ENCODE data around the gene MGAT4B. TPM values are rescaled to one million over a fixed set of nuclear protein-coding genes. Genes with fewer than 3 reads are reported as not detected.

The MGAT4B gene
- total and polyA plus RNA-seq, 2 of the 13 experiments (the other 11 are each of a cell fraction or from before 2014, with no cell fraction given) = 93.5 to 130 TPM

GRCh38 chr5:179822444-179822990, 15.9 kb upstream of the MGAT4B start:
- ATAC-seq (no peak), DNase-seq (ENCODE audit: low spot score) (no peak), FAIRE-seq (no peak)
- intact Hi-C loops (cut with micrococcal nuclease; ENCODE audit: unreplicated experiment) = no loop called here
- in situ Hi-C loops (cut with HindIII; ENCODE audit: extremely low pct_ligation_motif_present, low pct_unique_long_range_greater_than_20kb) = no loop called here
- Histone ChIP-seq H3K79me2 (ENCODE audit: insufficient read depth, low read length) (peaks cover 49% of the 10 kb centered on the region), H2AFZ (ENCODE audit: low read length) (no peak overlapping the region), H3K4me1 (ENCODE audit: insufficient read depth, low read length) (peaks cover 87% of the 10 kb centered on the region), H3K27me3 (ENCODE audit: control insufficient read depth in 1 of 2, insufficient read depth in 2 of 2, low read length in 2 of 2) (no peaks in the 10 kb centered on the region), H3K36me3 (replicated peaks in 1 of 2; ENCODE audit: control insufficient read depth in 1 of 2, insufficient read depth in 2 of 2, low read length in 2 of 2) (peaks cover 17 to 36% of the 10 kb centered on the region in 2 experiments), H3K27ac (ENCODE audit: extremely low read length, insufficient read depth, low read length) (peak overlapping the region; percentile 99), H4K20me1 (ENCODE audit: insufficient read depth, low read length) (peaks cover 51% of the 10 kb centered on the region), H3K4me3 (replicated peaks in 1 of 3; ENCODE audit: insufficient read depth in 1 of 3, low read depth in 2 of 3, low read length in 3 of 3) (peak overlapping the region; percentile 97 to 99 (median 99)), H3K9ac (ENCODE audit: insufficient read depth, low read depth, low read length) (peak overlapping the region; percentile 100), H3K4me2 (ENCODE audit: low read depth, low read length) (peak overlapping the region; percentile 92), H3K9me3 (ENCODE audit: low read length) (no peaks in the 10 kb centered on the region)
- BruUV-seq (replicated peaks) = no TSS peak
- CTCF ChIA-PET (ENCODE audit: low intra/inter-chr PET ratio, low total read pairs) = no interaction called here
- POLR2A ChIA-PET = interaction anchor here (0.6 to 1.8 kb wide), 12 partner anchors 8 to 90 kb away, joined by 3 to 11 read pairs (median 4); partner anchors contain the start of genes MGAT4B and MRNIP
- WGBS (ENCODE audit: low lambda C conversion rate) = 64% methylated on average over 7 of the region's 8 CpGs
- TF ChIP-seq ZNF432 (CRISPR knock-in tag; IDR thresholded peaks at IDR 0.05; ENCODE audit: borderline replicate concordance) (no peak), ZNF510 (CRISPR knock-in tag; IDR thresholded peaks at IDR 0.05; ENCODE audit: low read depth) (no peak), ZSCAN5A (CRISPR knock-in tag; IDR thresholded peaks at IDR 0.05; ENCODE audit: borderline replicate concordance) (no peak), ZNF564 (CRISPR knock-in tag; IDR thresholded peaks at IDR 0.05) (no peak), ZNF180 (CRISPR knock-in tag; IDR thresholded peaks at IDR 0.05; ENCODE audit: borderline replicate concordance, low read depth) (no peak), ZNF546 (CRISPR knock-in tag; conservative IDR thresholded peaks at IDR 0.05) (no peak), ZNF580 (CRISPR knock-in tag; IDR thresholded peaks at IDR 0.05; ENCODE audit: borderline replicate concordance, low read depth) (0 out of 2 replicates have a peak, but pooled peaks have one; percentile 28), POLR2AphosphoS2 (IDR thresholded peaks at IDR 0.05; ENCODE audit: low read depth, low read length) (0 out of 2 replicates have a peak, but pooled peaks have one; percentile 16), ATF7 (IDR thresholded peaks at IDR 0.05) (no peak), ATF7 (CRISPR knock-in tag; IDR thresholded peaks at IDR 0.05) (no peak), RBM22 (optimal IDR thresholded peaks at IDR 0.05; ENCODE audit: low read length) (peak; percentile 11), ZNF263 (CRISPR knock-in tag; IDR thresholded peaks at IDR 0.05) (no peak), POLR2AphosphoS5 (IDR thresholded peaks at IDR 0.05; ENCODE audit: low read depth, low read length) (peak; percentile 52; the same call in 1 of the 2 replicates), ZNF652 (CRISPR knock-in tag; IDR thresholded peaks at IDR 0.05; ENCODE audit: borderline replicate concordance, low read depth) (no peak), RBFOX2 (IDR thresholded peaks at IDR 0.05; ENCODE audit: low read depth, low read length) (peak; percentile 65; the same call in 1 of the 2 replicates)
- TF ChIP-seq, protein P1, sequence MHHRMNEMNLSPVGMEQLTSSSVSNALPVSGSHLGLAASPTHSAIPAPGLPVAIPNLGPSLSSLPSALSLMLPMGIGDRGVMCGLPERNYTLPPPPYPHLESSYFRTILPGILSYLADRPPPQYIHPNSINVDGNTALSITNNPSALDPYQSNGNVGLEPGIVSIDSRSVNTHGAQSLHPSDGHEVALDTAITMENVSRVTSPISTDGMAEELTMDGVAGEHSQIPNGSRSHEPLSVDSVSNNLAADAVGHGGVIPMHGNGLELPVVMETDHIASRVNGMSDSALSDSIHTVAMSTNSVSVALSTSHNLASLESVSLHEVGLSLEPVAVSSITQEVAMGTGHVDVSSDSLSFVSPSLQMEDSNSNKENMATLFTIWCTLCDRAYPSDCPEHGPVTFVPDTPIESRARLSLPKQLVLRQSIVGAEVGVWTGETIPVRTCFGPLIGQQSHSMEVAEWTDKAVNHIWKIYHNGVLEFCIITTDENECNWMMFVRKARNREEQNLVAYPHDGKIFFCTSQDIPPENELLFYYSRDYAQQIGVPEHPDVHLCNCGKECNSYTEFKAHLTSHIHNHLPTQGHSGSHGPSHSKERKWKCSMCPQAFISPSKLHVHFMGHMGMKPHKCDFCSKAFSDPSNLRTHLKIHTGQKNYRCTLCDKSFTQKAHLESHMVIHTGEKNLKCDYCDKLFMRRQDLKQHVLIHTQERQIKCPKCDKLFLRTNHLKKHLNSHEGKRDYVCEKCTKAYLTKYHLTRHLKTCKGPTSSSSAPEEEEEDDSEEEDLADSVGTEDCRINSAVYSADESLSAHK (CRISPR knock-in tag; IDR thresholded peaks at IDR 0.05; ENCODE audit: borderline replicate concordance) = no peak
- TF ChIP-seq, protein P2, sequence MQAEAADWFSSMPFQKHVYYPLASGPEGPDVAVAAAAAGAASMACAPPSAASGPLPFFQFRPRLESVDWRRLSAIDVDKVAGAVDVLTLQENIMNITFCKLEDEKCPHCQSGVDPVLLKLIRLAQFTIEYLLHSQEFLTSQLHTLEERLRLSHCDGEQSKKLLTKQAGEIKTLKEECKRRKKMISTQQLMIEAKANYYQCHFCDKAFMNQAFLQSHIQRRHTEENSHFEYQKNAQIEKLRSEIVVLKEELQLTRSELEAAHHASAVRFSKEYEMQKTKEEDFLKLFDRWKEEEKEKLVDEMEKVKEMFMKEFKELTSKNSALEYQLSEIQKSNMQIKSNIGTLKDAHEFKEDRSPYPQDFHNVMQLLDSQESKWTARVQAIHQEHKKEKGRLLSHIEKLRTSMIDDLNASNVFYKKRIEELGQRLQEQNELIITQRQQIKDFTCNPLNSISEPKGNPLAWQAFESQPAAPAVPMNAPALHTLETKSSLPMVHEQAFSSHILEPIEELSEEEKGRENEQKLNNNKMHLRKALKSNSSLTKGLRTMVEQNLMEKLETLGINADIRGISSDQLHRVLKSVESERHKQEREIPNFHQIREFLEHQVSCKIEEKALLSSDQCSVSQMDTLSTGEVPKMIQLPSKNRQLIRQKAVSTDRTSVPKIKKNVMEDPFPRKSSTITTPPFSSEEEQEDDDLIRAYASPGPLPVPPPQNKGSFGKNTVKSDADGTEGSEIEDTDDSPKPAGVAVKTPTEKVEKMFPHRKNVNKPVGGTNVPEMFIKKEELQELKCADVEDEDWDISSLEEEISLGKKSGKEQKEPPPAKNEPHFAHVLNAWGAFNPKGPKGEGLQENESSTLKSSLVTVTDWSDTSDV (CRISPR knock-in tag; IDR thresholded peaks at IDR 0.05) = 0 out of 2 replicates have a peak, but pooled peaks have one; percentile 25

Data from HepG2 (cell line).